DND-41 (cell line): Measurements from ENCODE around the gene KMT2B.
"Not testable (repeated sequence)": the region's sequence is repeated elsewhere in the genome, so short reads cannot be mapped to it uniquely, and the experiment has no call there.

Experiments
- ATAC-seq: fragments of 200-7000 bp; cut with Tn5 transposase; 3 replicates; pipeline ENCODE4 v1.9.1; 2021; ENCODE audit warnings: low read depth; ENCODE audit not compliant: insufficient read depth
- DNase-seq: peaks from one replicate; pipeline ENCODE4 v3.0.0-alpha.2; 2020
- H2AFZ ChIP-seq: 2 replicates; pipeline ENCODE4 v1.6.0; 2012; ENCODE audit warnings: low read depth, low read length
- H3K27ac ChIP-seq: 2 replicates; pipeline ENCODE4 v1.5.1; 2012; ENCODE audit warnings: low read length, inconsistent platforms
- H3K27me3 ChIP-seq: fragments of 200-600 bp; sonication (generic); 2 replicates; pipeline ENCODE4 v1.6.0; 2012; ENCODE audit warnings: low read length, mild to moderate bottlenecking, inconsistent platforms; ENCODE audit not compliant: insufficient read depth, poor library complexity
- H3K36me3 ChIP-seq: 2 replicates; pipeline ENCODE4 v1.5.1; 2012; ENCODE audit warnings: low read length, inconsistent platforms; ENCODE audit not compliant: insufficient read depth
- H3K4me1 ChIP-seq: 2 replicates; pipeline ENCODE4 v1.5.1; 2012; ENCODE audit warnings: mild to moderate bottlenecking, low read length; ENCODE audit not compliant: insufficient read depth
- H3K4me2 ChIP-seq: 2 replicates; pipeline ENCODE4 v1.6.0; 2012; ENCODE audit warnings: mild to moderate bottlenecking, moderate library complexity, low read length, inconsistent platforms; ENCODE audit not compliant: insufficient read depth
- H3K4me3 ChIP-seq, 2 experiments: fragments of 200-600 bp in 1 of 2; shearing (Covaris generic) in 1 of 2; 2 replicates each; pipeline ENCODE4 v1.5.1; 2012 to 2016; ENCODE audit warnings: inconsistent platforms in 2 of 2, low read length in 2 of 2, mild to moderate bottlenecking in 2 of 2, low read depth in 1 of 2, moderate library complexity in 1 of 2
- H3K79me2 ChIP-seq: 2 replicates; pipeline ENCODE4 v1.6.0; 2012; ENCODE audit warnings: low read length, inconsistent platforms; ENCODE audit not compliant: insufficient read depth
- H3K9ac ChIP-seq: 2 replicates; pipeline ENCODE4 v1.6.0; 2012; ENCODE audit warnings: low read depth, mild to moderate bottlenecking, inconsistent platforms, low read length, moderate library complexity
- H3K9me3 ChIP-seq: 2 replicates; pipeline ENCODE4 v1.5.1; 2012; ENCODE audit warnings: low read length, moderate library complexity, mild to moderate bottlenecking, inconsistent platforms; ENCODE audit not compliant: insufficient read depth, severe bottlenecking
- H4K20me1 ChIP-seq: 2 replicates; pipeline ENCODE4 v1.6.0; 2012; ENCODE audit warnings: low read length; ENCODE audit not compliant: insufficient read depth
- EZH2 ChIP-seq: IDR thresholded peaks from 3 replicates; pipeline ENCODE4 v1.6.1; 2012; ENCODE audit warnings: borderline replicate concordance, low read depth, mild to moderate bottlenecking, moderate library complexity, low read length, inconsistent platforms; ENCODE audit not compliant: severe bottlenecking
- TF ChIP-seq, protein P1 (sequence below): IDR thresholded peaks from 2 replicates; pipeline ENCODE4 v1.5.1; 2012; ENCODE audit warnings: borderline replicate concordance, low read length, moderate library complexity, mild to moderate bottlenecking; ENCODE audit not compliant: poor library complexity, severe bottlenecking; ENCODE audit errors: extremely low read depth

The KMT2B gene

DNA sequence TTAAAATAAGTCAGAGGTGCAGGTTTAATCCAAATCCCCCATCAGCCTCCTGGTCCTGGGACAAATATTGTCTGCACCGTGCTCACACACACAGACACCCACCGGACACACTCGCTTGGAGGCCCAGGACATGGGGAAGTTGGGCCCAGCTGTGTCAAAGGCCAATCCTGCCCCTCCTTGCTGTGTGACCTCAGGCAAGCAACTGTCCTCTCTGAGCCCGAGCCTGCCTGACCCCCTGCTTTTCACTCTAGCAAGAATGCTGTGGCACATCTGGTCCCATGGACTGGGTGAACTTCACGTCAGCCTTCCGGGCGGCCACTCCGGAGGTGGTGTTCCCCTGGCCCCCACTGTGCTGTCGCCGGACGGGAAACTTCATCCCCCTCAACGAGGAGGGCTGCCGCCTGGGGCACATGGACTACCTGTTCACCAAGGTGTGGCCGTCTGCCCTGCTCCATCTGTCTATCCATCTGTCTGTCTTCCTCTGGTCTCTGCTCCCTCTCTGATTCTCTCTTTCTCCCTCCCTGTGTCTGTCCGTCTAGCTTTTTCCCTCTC is 42.1 kb upstream of the KMT2B start:
- TF ChIP-seq, protein P1, sequence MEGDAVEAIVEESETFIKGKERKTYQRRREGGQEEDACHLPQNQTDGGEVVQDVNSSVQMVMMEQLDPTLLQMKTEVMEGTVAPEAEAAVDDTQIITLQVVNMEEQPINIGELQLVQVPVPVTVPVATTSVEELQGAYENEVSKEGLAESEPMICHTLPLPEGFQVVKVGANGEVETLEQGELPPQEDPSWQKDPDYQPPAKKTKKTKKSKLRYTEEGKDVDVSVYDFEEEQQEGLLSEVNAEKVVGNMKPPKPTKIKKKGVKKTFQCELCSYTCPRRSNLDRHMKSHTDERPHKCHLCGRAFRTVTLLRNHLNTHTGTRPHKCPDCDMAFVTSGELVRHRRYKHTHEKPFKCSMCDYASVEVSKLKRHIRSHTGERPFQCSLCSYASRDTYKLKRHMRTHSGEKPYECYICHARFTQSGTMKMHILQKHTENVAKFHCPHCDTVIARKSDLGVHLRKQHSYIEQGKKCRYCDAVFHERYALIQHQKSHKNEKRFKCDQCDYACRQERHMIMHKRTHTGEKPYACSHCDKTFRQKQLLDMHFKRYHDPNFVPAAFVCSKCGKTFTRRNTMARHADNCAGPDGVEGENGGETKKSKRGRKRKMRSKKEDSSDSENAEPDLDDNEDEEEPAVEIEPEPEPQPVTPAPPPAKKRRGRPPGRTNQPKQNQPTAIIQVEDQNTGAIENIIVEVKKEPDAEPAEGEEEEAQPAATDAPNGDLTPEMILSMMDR = no peak
- no peak for TF ChIP-seq EZH2
- H3K9me3 ChIP-seq = no peaks in the 10 kb centered on the region
- ATAC-seq (no peak), DNase-seq (no peak)
- no peaks in the 10 kb centered on the region for H3K79me2 ChIP-seq
- H3K4me2 ChIP-seq = no peak overlapping the region
- no peak overlapping the region for H3K9ac ChIP-seq
- no peaks in the 10 kb centered on the region for H3K36me3 ChIP-seq
- no peaks in the 10 kb centered on the region for H3K4me1 ChIP-seq
- no peaks in the 10 kb centered on the region for H4K20me1 ChIP-seq
- no peak overlapping the region for H2AFZ ChIP-seq
- no peak overlapping the region for H3K4me3 ChIP-seq
- H3K27me3 ChIP-seq = no peaks in the 10 kb centered on the region
- no peak overlapping the region for H3K27ac ChIP-seq

DNA sequence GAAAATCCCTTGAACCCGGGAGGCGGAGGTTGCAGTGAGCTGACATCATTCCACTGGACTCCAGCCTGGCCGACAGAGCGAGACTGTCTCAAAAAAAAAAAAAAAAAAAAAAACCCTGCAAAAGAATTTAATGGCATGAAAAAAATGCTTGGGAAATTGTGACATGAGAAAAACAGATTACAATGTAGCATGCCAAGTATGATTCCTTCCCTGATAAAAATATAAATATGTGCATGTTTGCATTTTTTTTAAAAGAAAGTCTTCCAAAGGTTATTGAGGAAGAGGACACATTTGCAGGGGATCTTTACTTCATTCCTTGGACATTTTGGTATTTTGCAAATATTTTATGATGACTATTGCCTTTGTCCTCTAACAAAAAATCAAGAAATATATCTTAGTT is 28.0 kb upstream of the KMT2B start:
- Histone ChIP-seq H3K4me1 (peaks cover 8% of the 10 kb centered on the region), H3K9ac (no peak overlapping the region), H3K36me3 (no peaks in the 10 kb centered on the region), H3K4me2 (no peak overlapping the region), H3K79me2 (no peaks in the 10 kb centered on the region), H3K9me3 (no peaks in the 10 kb centered on the region), H3K4me3 (no peak overlapping the region), H4K20me1 (no peaks in the 10 kb centered on the region), H2AFZ (no peak overlapping the region), H3K27me3 (no peaks in the 10 kb centered on the region), H3K27ac (no peak overlapping the region)
- no peak for TF ChIP-seq EZH2
- TF ChIP-seq, protein P1 = no peak
- DNase-seq (no peak), ATAC-seq (no peak)

- H4K20me1 ChIP-seq, H3K9me3 ChIP-seq, H3K27me3 ChIP-seq, H2AFZ ChIP-seq, H3K4me3 ChIP-seq, H3K36me3 ChIP-seq, H3K4me2 ChIP-seq, ATAC-seq, H3K9ac ChIP-seq, H3K27ac ChIP-seq, DNase-seq, H3K79me2 ChIP-seq, H3K4me1 ChIP-seq: not testable (repeated sequence)
Observed at GRCh38 chr19:35691106-35691505, 26.7 kb upstream of the KMT2B start.

- TF ChIP-seq EZH2 = no peak
- TF ChIP-seq, protein P1 = no peak
- H3K36me3 ChIP-seq = no peaks in the 10 kb centered on the region
- no peaks in the 10 kb centered on the region for H3K9me3 ChIP-seq
- no peak overlapping the region for H3K4me2 ChIP-seq
- H4K20me1 ChIP-seq = no peaks in the 10 kb centered on the region
- H3K4me1 ChIP-seq = peaks cover 8% of the 10 kb centered on the region
- no peaks in the 10 kb centered on the region for H3K27me3 ChIP-seq
- no peak overlapping the region for H3K9ac ChIP-seq
- no peak overlapping the region for H3K27ac ChIP-seq
- DNase-seq (no peak), ATAC-seq (no peak)
- H3K4me3 ChIP-seq = no peak overlapping the region
- no peak overlapping the region for H2AFZ ChIP-seq
- H3K79me2 ChIP-seq = no peaks in the 10 kb centered on the region
Observed at GRCh38 chr19:35692010-35692409, 25.8 kb upstream of the KMT2B start.
